IMR-90 (cell line): ENCODE results near the gene STARD10. TPM values are rescaled to one million over a fixed set of nuclear protein-coding genes. Genes with fewer than 3 reads are reported as not detected.

ENCODE experiments used
- ATAC-seq: fragments of 200-7000 bp; cut with Tn5 transposase; 2 replicates; pipeline ENCODE4 v1.9.1; 2020; ENCODE audit warnings: low read depth, mild to moderate bottlenecking, moderate library complexity
- BruUV-seq: library from RNA; stranded (reverse); fragments of 400-500 nt; replicated peaks from 2 replicates; lab custom pipeline; 2021; lab: Mats Ljungman, UMichigan
- CTCF ChIA-PET: fragments of 300-600 bp; formaldehyde crosslinking; extraction: SDS; loops from one replicate; lab custom pipeline; 2021; ENCODE audit warnings: antibody characterized with exemption; lab: Yijun Ruan, JAX
- POLR2A ChIA-PET: fragments of 300-600 bp; sonication (Branson Sonifier 250); formaldehyde crosslinking; loops from one replicate; lab custom pipeline; 2022; ENCODE audit warnings: antibody characterized with exemption; ENCODE audit not compliant: unreplicated experiment; lab: Charles Lee
- DNase-seq: peaks from one replicate; pipeline ENCODE4 v3.0.0; 2013
- H2AFZ ChIP-seq: replicated peaks from 2 replicates; pipeline ENCODE3; 2013; ENCODE audit warnings: low read length, mild to moderate bottlenecking; ENCODE audit not compliant: poor library complexity
- H2AK5ac ChIP-seq: 2 replicates; pipeline ENCODE4 v1.6.1; 2013; ENCODE audit warnings: low read depth, low read length, inconsistent platforms
- H2AK9ac ChIP-seq: replicated peaks from 2 replicates; pipeline ENCODE3; 2013; ENCODE audit warnings: mild to moderate bottlenecking, low read depth, low read length, moderate library complexity; ENCODE audit not compliant: poor library complexity
- H2BK120ac ChIP-seq: 2 replicates; pipeline ENCODE4 v1.6.1; 2013; ENCODE audit warnings: low read depth, low read length, inconsistent platforms
- H2BK15ac ChIP-seq: 3 replicates; pipeline ENCODE4 v1.6.1; 2013; ENCODE audit warnings: low read depth, low read length, inconsistent platforms
- H2BK20ac ChIP-seq: 2 replicates; pipeline ENCODE4 v1.6.1; 2013; ENCODE audit warnings: low read depth, mild to moderate bottlenecking, inconsistent platforms, low read length, moderate library complexity
- H2BK5ac ChIP-seq: 2 replicates; pipeline ENCODE4 v1.6.1; 2013; ENCODE audit warnings: mild to moderate bottlenecking, low read depth, low read length, inconsistent platforms; ENCODE audit not compliant: poor library complexity, severe bottlenecking
- H3K14ac ChIP-seq: replicated peaks from 2 replicates; pipeline ENCODE4 v1.6.1; 2013; ENCODE audit warnings: low read depth, low read length, inconsistent platforms
- H3K18ac ChIP-seq: 2 replicates; pipeline ENCODE4 v1.6.1; 2013; ENCODE audit warnings: low read depth, low read length, control low read depth
- H3K23ac ChIP-seq: 2 replicates; pipeline ENCODE4 v1.6.1; 2013; ENCODE audit warnings: low read depth, low read length, inconsistent platforms
- H3K27ac ChIP-seq: 2 replicates; pipeline ENCODE4 v1.5.1; 2013; ENCODE audit warnings: mild to moderate bottlenecking, control low read depth, low read length; ENCODE audit not compliant: insufficient read depth
- H3K27me3 ChIP-seq: 2 replicates; pipeline ENCODE4 v1.6.1; 2013; ENCODE audit warnings: low read length; ENCODE audit not compliant: control insufficient read depth, insufficient read depth
- H3K36me3 ChIP-seq: 2 replicates; pipeline ENCODE4 v1.6.1; 2013; ENCODE audit warnings: low read length, mixed read lengths; ENCODE audit not compliant: control insufficient read depth, insufficient read depth
- H3K4ac ChIP-seq: 2 replicates; pipeline ENCODE4 v1.6.1; 2013; ENCODE audit warnings: low read depth, low read length, inconsistent platforms
- H3K4me1 ChIP-seq: 2 replicates; pipeline ENCODE4 v1.6.1; 2013; ENCODE audit warnings: low read length, mixed read lengths; ENCODE audit not compliant: control insufficient read depth, insufficient read depth
- H3K4me2 ChIP-seq: 2 replicates; pipeline ENCODE4 v1.6.1; 2013; ENCODE audit warnings: low read depth, mild to moderate bottlenecking, control low read depth, low read length, moderate library complexity
- H3K4me3 ChIP-seq: 2 replicates; pipeline ENCODE4 v1.5.1; 2013; ENCODE audit warnings: low read depth, mild to moderate bottlenecking, control low read depth, low read length, moderate library complexity; ENCODE audit not compliant: insufficient read depth
- H3K56ac ChIP-seq: 2 replicates; pipeline ENCODE4 v1.6.1; 2013; ENCODE audit warnings: low read length, inconsistent platforms; ENCODE audit not compliant: insufficient read depth; ENCODE audit errors: extremely low read depth
- H3K79me1 ChIP-seq, 2 experiments: 2 replicates each; pipeline ENCODE4 v1.6.1; 2013; ENCODE audit warnings: low read length in 2 of 2, inconsistent platforms in 1 of 2, low read depth in 1 of 2
- H3K9ac ChIP-seq: 2 replicates; pipeline ENCODE4 v1.6.1; 2013; ENCODE audit warnings: low read depth, low read length, control low read depth
- H3K9me1 ChIP-seq: 2 replicates; pipeline ENCODE4 v1.6.1; 2013; ENCODE audit warnings: low read length, inconsistent platforms; ENCODE audit not compliant: insufficient read depth
- H3K9me3 ChIP-seq: 2 replicates; pipeline ENCODE4 v1.6.1; 2013; ENCODE audit warnings: low read length; ENCODE audit not compliant: control insufficient read depth, insufficient read depth
- H4K20me1 ChIP-seq: 2 replicates; pipeline ENCODE4 v1.6.1; 2013; ENCODE audit warnings: low read length, inconsistent platforms; ENCODE audit not compliant: insufficient read depth
- H4K5ac ChIP-seq: 2 replicates; pipeline ENCODE4 v1.6.1; 2013; ENCODE audit warnings: mild to moderate bottlenecking, low read depth, low read length, control low read depth
- H4K8ac ChIP-seq, 2 experiments: 2 replicates each; pipeline ENCODE4 v1.6.1; 2013; ENCODE audit warnings: low read depth in 2 of 2, low read length in 2 of 2, control low read depth in 1 of 2, inconsistent platforms in 1 of 2
- H4K91ac ChIP-seq: 2 replicates; pipeline ENCODE4 v1.6.1; 2013; ENCODE audit warnings: low read depth, low read length, inconsistent platforms; ENCODE audit not compliant: insufficient read depth
- BHLHE40 ChIP-seq: fragments of 150-350 bp; IDR thresholded peaks from 2 replicates; pipeline ENCODE4 v1.6.1; 2016; ENCODE audit warnings: mild to moderate bottlenecking, low read depth, low read length
- CEBPB ChIP-seq: IDR thresholded peaks from 2 replicates; pipeline ENCODE4 v1.6.1; 2012; ENCODE audit warnings: low read depth, low read length, improper control_type of control experiment
- CHD1 ChIP-seq: IDR thresholded peaks from 2 replicates; pipeline ENCODE4 v1.6.1; 2012; ENCODE audit warnings: low read depth, low read length, improper control_type of control experiment
- FOS ChIP-seq: fragments of 150-350 bp; IDR thresholded peaks from 2 replicates; pipeline ENCODE4 v1.6.1; 2016; ENCODE audit warnings: low read depth, low read length
- MAFK ChIP-seq: IDR thresholded peaks from 2 replicates; pipeline ENCODE4 v1.6.1; 2012; ENCODE audit warnings: low read depth, low read length, improper control_type of control experiment
- MAZ ChIP-seq: IDR thresholded peaks from 2 replicates; pipeline ENCODE4 v1.6.1; 2012; ENCODE audit warnings: low read depth, mild to moderate bottlenecking, low read length, improper control_type of control experiment, moderate library complexity, borderline replicate concordance
- MXI1 ChIP-seq: IDR thresholded peaks from 2 replicates; pipeline ENCODE4 v1.6.1; 2012; ENCODE audit warnings: low read depth, mild to moderate bottlenecking, low read length, moderate library complexity, borderline replicate concordance
- NFE2L2 ChIP-seq: fragments of 150-350 bp; IDR thresholded peaks from 2 replicates; pipeline ENCODE4 v1.6.1; 2016; ENCODE audit warnings: low read depth, mild to moderate bottlenecking, low read length
- RAD21 ChIP-seq: IDR thresholded peaks from 2 replicates; pipeline ENCODE4 v1.6.1; 2012; ENCODE audit warnings: low read length, improper control_type of control experiment
- RCOR1 ChIP-seq: IDR thresholded peaks from 2 replicates; pipeline ENCODE4 v1.6.1; 2012; ENCODE audit warnings: mild to moderate bottlenecking, low read length, improper control_type of control experiment; ENCODE audit not compliant: insufficient replicate concordance
- RFX5 ChIP-seq: IDR thresholded peaks from 2 replicates; pipeline ENCODE4 v1.8.0; 2012; ENCODE audit warnings: low read depth, mild to moderate bottlenecking, low read length, moderate library complexity
- SMC3 ChIP-seq: fragments of 150-350 bp; IDR thresholded peaks from 2 replicates; pipeline ENCODE4 v1.6.1; 2016; ENCODE audit warnings: low read depth, mild to moderate bottlenecking, antibody characterized with exemption, low read length, moderate library complexity
- WGBS, 2 experiments: methylation state at CpG; one replicate each; pipeline versions ENCODE4 v1.1.5 to v1.1.7; 2013; ENCODE audit warnings: missing lambda C conversion rate in 2 of 2; ENCODE audit not compliant: insufficient read length in 1 of 2; ENCODE audit errors: extremely low coverage in 2 of 2; 5-methylcytosine and 5-hydroxymethylcytosine counted together
- dilution Hi-C: fragments of 300-500 bp; cut with HindIII; formaldehyde crosslinking; loops from one replicate; pipeline ENCODE4 v1.14.3; 2018; ENCODE audit warnings: low sequenced_read_pairs; ENCODE audit not compliant: unreplicated experiment
- in situ Hi-C: fragments of 300-500 bp; cut with MboI; formaldehyde crosslinking; loops from 3 replicates; pipeline ENCODE4 v1.14.3; 2019; ENCODE audit warnings: low sequenced_read_pairs, inconsistent platforms, mixed read lengths
- intact Hi-C: fragments of 100-400 bp; cut with micrococcal nuclease; formaldehyde crosslinking; loops from 2 replicates; pipeline ENCODE4 v1.10.0; 2022
- polyA plus RNA-seq, 3 experiments: library from polyadenylated mRNA; depleted of rRNA; stranded (reverse); fragments of >200 nt; gene quantifications; 2 replicates each; pipeline ENCODE4 v1.2.3, GENCODE V29; 2012; ENCODE audit warnings: low replicate concordance in 1 of 3
- total RNA-seq: library from RNA; depleted of rRNA; stranded (reverse); fragments of >200 nt; gene quantifications from 2 replicates; pipeline ENCODE4 v1.2.3, GENCODE V29; 2012
- TF ChIP-seq, protein P1 (sequence below): fragments of 150-350 bp; IDR thresholded peaks from 2 replicates; pipeline ENCODE4 v1.6.1; 2017; ENCODE audit warnings: mild to moderate bottlenecking, antibody characterized with exemption, low read length, low read depth
- TF ChIP-seq, protein P2 (sequence below): fragments of 150-350 bp; IDR thresholded peaks from 2 replicates; pipeline ENCODE4 v1.6.1; 2016; ENCODE audit warnings: low read depth, mild to moderate bottlenecking, low read length, moderate library complexity, borderline replicate concordance
- TF ChIP-seq, protein P3 (sequence below): conservative IDR thresholded peaks from 2 replicates; pipeline ENCODE4 v1.5.1; 2012; ENCODE audit warnings: mild to moderate bottlenecking, low read depth, low read length, improper control_type of control experiment

STARD10 gene
- total and polyA plus RNA-seq, 2 of the 4 experiments (the other 2 are of a cell fraction) = 23.8 to 37.4 TPM

DNA sequence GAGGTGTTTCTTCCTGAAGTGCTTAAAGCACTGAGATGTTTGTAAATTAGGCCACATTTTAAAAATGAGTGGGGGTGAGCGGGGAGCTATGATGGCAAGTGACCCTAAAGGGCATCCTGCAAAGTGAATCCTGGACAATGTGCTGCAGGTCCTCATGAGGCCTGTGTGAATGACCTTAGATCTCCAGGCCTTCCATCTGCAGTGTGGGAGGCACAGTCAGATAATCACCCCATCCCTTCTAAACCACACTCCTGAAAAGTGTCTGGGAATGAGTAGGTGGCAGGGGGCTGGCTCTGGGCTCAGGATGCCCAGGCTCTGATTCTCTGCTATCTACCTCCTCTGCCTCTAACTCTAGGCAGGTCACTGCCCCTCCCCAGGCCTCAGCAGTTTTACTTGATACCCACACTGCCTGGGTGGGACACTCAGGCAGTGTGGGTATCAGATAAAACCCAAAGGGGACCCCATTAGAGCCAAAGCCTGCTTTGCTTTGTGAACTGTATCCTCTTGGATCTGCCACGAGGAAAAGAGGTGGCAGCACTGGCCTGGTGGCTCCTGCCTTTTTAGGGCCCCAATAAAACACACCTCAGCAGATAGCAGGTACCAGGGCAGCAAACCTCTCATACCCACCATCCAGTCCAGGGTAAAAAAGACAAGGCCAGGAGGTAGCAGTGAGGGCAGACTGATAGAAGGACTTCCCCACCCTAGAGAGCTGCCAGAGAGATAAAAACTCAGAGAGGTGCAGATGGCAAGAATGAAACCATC, 10.5 kb downstream of the STARD10 start:
- no peak overlapping the region for H2AFZ ChIP-seq
- no peak overlapping the region for H2BK20ac ChIP-seq
- no peak overlapping the region for H2AK5ac ChIP-seq
- DNase-seq (no peak), ATAC-seq (no peak)
- BruUV-seq = no TSS peak
- H3K4me2 ChIP-seq = no peak overlapping the region
- no peak overlapping the region for H3K14ac ChIP-seq
- dilution Hi-C loops = no loop called here
- H3K36me3 ChIP-seq = no peaks in the 10 kb centered on the region
- intact Hi-C loops = no loop called here
- CTCF ChIA-PET = interaction anchor here (1.3 kb wide), 1 partner anchor 58 kb away, joined by 3 read pairs; no protein-coding TSS in a partner anchor
- no peak overlapping the region for H3K4ac ChIP-seq
- no peak overlapping the region for H2BK5ac ChIP-seq
- no peaks in the 10 kb centered on the region for H3K9me1 ChIP-seq
- no peak overlapping the region for H3K4me3 ChIP-seq
- POLR2A ChIA-PET = no interaction called here
- H3K18ac ChIP-seq = no peak overlapping the region
- H2BK120ac ChIP-seq = no peak overlapping the region
- no peaks in the 10 kb centered on the region for H3K79me1 ChIP-seq
- no peaks in the 10 kb centered on the region for H3K9me3 ChIP-seq
- H3K9ac ChIP-seq = no peak overlapping the region
- H4K5ac ChIP-seq = no peak overlapping the region
- 0 out of 2 replicates have a peak overlapping the region, but pooled peaks have one; percentile 10 for H3K23ac ChIP-seq
- peaks cover 4% of the 10 kb centered on the region; the same call in 1 of the 2 replicates for H3K27me3 ChIP-seq
- peaks cover 6% of the 10 kb centered on the region for H3K4me1 ChIP-seq
- no CpG with 5 or more reads among the region's 2 CpGs for WGBS, 2 experiments
- H4K20me1 ChIP-seq = no peaks in the 10 kb centered on the region
- H3K56ac ChIP-seq = no peak overlapping the region
- H4K8ac ChIP-seq = no peak overlapping the region
- in situ Hi-C loops = no loop called here
- no peak overlapping the region for H4K91ac ChIP-seq
- H2AK9ac ChIP-seq = peak overlapping the region; percentile 82
- no peak overlapping the region for H3K27ac ChIP-seq
- H2BK15ac ChIP-seq = no peak overlapping the region
- TF ChIP-seq MAZ (no peak), RAD21 (no peak), CHD1 (no peak), SMC3 (no peak), MXI1 (no peak), FOS (no peak), RCOR1 (no peak), BHLHE40 (no peak), MAFK (no peak), NFE2L2 (no peak), CEBPB (no peak), RFX5 (no peak)
- TF ChIP-seq, protein P1, sequence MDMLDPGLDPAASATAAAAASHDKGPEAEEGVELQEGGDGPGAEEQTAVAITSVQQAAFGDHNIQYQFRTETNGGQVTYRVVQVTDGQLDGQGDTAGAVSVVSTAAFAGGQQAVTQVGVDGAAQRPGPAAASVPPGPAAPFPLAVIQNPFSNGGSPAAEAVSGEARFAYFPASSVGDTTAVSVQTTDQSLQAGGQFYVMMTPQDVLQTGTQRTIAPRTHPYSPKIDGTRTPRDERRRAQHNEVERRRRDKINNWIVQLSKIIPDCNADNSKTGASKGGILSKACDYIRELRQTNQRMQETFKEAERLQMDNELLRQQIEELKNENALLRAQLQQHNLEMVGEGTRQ = no peak
- TF ChIP-seq, protein P2, sequence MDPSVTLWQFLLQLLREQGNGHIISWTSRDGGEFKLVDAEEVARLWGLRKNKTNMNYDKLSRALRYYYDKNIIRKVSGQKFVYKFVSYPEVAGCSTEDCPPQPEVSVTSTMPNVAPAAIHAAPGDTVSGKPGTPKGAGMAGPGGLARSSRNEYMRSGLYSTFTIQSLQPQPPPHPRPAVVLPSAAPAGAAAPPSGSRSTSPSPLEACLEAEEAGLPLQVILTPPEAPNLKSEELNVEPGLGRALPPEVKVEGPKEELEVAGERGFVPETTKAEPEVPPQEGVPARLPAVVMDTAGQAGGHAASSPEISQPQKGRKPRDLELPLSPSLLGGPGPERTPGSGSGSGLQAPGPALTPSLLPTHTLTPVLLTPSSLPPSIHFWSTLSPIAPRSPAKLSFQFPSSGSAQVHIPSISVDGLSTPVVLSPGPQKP = no peak
- TF ChIP-seq, protein P3, sequence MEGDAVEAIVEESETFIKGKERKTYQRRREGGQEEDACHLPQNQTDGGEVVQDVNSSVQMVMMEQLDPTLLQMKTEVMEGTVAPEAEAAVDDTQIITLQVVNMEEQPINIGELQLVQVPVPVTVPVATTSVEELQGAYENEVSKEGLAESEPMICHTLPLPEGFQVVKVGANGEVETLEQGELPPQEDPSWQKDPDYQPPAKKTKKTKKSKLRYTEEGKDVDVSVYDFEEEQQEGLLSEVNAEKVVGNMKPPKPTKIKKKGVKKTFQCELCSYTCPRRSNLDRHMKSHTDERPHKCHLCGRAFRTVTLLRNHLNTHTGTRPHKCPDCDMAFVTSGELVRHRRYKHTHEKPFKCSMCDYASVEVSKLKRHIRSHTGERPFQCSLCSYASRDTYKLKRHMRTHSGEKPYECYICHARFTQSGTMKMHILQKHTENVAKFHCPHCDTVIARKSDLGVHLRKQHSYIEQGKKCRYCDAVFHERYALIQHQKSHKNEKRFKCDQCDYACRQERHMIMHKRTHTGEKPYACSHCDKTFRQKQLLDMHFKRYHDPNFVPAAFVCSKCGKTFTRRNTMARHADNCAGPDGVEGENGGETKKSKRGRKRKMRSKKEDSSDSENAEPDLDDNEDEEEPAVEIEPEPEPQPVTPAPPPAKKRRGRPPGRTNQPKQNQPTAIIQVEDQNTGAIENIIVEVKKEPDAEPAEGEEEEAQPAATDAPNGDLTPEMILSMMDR = no peak
